ENCODE measurements around the gene ZNF10.

Gene ZNF10

DNA sequence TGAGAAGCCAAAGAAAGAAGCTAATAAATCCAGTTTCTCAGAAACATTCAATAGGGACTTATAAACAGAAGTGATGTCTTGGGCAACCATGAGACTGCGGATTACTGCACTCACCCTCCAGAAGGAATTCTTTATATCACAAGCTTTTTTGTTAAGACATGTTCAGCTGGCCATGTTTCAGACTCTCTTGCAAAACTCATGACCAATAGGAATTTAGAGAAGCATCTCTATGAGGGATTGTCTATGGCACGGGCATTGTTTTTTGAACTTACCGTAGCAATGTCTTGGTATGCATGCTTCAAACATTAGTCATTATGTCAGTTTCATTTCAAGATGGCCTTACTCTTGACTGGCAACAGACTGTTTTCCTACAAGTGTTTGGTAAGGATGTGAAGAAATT lies 35.3 kb downstream of the ZNF10 start:
- Mint-ChIP-seq H3K4me1 (ENCODE audit: low read depth) (no peaks in the 10 kb centered on the region), H3K27ac (no peak overlapping the region), H3K27me3 (no peaks in the 10 kb centered on the region), H3K9me3 (peaks cover 46% of the 10 kb centered on the region), H3K36me3 (ENCODE audit: low read depth) (peaks cover 17% of the 10 kb centered on the region), H3K4me3 (no peak overlapping the region)

DNA sequence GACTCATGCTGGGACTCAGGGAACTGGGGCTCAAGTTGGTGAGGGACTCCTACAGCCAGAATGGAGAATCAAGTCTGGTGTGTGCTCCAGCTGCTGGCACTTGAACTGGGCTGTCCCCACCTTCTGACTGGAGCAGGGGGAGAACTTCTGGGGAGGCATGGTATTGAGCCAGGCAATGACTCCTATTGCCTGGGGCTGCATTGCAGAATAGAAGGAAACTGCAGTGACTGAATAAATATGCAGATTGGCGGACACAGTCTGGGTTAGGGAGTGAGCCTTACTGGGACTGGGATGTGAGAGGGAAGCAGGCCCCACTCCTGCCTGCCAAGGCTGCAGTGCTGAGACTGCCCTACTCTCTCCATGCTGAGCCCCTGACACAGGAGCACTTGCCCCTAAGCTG lies 42.1 kb downstream of the ZNF10 start:
- Mint-ChIP-seq H3K27me3 (no peaks in the 10 kb centered on the region), H3K9me3 (peaks cover 52% of the 10 kb centered on the region), H3K4me3 (no peak overlapping the region), H3K4me1 (ENCODE audit: low read depth) (no peaks in the 10 kb centered on the region), H3K36me3 (ENCODE audit: low read depth) (peaks cover 15% of the 10 kb centered on the region), H3K27ac (no peak overlapping the region)

DNA sequence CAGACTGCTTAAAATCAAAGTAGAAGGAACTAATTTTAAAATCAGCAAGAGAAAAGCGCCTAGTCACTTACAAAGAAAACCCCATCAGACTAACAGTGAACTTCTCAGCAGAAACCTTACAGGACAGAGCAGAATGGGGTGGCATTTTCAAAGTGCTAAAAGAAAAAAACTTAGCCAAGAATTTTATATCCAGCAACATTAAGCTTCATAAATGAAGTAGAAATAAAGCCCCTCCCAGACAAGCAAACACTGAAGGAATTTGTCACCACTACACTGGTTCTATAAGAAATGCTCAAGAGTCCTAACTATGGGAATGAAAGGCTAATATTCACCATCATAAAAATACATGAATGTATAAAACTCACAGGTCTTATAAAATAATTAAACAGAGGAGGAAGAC lies 44.5 kb downstream of the ZNF10 start:
- no peaks in the 10 kb centered on the region for H3K4me1 Mint-ChIP-seq (ENCODE audit: low read depth)
- no peak overlapping the region for H3K4me3 Mint-ChIP-seq
- no peaks in the 10 kb centered on the region for H3K27me3 Mint-ChIP-seq
- H3K36me3 Mint-ChIP-seq (ENCODE audit: low read depth), result peaks cover 19% of the 10 kb centered on the region
- peaks cover 47% of the 10 kb centered on the region for H3K9me3 Mint-ChIP-seq
- no peak overlapping the region for H3K27ac Mint-ChIP-seq

DNA sequence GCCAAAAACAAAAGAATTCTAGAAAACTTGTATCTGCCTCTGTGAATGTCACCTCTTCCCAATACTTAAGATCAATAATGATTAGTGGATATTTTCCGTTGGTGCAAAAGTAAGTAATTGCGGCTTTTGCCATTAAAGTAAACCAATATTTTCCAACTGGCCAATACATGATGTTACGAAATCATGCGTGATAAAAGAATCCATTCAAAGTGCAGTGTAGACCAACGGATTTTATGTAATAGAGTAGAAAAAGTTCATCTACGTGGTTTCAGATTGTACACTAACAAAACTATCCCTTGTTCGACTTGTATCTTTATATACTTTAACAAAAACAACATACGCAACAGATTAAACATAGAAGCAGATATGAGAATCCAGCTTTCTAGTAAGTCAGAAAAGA lies 50.2 kb downstream of the ZNF10 start:
- Mint-ChIP-seq H3K9me3 (peaks cover 59% of the 10 kb centered on the region), H3K27me3 (no peaks in the 10 kb centered on the region), H3K36me3 (ENCODE audit: low read depth) (peaks cover 57% of the 10 kb centered on the region), H3K27ac (no peak overlapping the region), H3K4me3 (peak overlapping the region; percentile 40), H3K4me1 (ENCODE audit: low read depth) (peaks cover 19% of the 10 kb centered on the region)

DNA sequence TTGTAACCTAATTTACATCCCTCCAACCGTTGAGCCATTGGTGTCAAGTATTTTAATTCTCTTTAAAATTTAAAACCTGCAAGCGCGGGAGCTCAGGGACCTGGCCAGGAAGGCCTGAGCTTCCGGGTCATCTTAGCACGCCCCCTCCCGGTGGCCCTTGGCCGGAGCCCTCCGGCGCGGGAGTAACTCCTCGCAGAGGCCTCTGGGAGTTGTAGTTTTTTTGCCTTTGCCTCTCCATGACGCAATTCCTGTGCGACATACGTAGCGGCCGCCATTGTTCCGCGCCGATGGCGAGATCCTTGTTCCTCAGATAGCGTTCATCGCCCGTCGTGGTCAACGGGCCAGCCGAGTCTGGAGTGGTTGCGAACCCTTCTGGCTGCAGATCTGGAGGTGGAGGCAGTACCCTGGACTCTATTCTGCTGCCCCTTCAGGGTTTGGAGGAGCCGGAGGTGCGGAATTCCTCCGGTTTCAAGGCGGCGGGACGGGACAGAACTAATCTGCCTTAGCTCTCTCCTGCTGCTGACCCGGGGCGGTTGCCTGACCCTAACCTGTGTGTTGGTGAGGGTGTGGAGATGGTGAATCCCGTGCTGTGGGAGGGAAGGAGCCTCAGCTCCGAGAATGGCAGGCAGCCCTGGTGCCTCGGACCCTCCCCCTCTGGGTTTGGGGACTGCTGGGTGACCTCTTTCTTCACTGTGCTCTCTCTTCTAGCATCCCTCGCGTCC lies 51.0 kb downstream of the ZNF10 start, which contains the start of gene ZNF268:
Gene ZNF268, plus strand, starts transcription at position 258 of the 722 bp plus-strand sequence. CDS start 503 bp downstream, outside the sequence.
- Mint-ChIP-seq H3K27me3 (no peaks in the 10 kb centered on the region), H3K4me1 (ENCODE audit: low read depth) (peaks cover 22% of the 10 kb centered on the region), H3K4me3 (peak within 1 kb of the TSS; percentile 94), H3K9me3 (peaks cover 53% of the 10 kb centered on the region), H3K27ac (peak within 1 kb of the TSS; percentile 94), H3K36me3 (ENCODE audit: low read depth) (peaks cover 64% of the 10 kb centered on the region)

DNA sequence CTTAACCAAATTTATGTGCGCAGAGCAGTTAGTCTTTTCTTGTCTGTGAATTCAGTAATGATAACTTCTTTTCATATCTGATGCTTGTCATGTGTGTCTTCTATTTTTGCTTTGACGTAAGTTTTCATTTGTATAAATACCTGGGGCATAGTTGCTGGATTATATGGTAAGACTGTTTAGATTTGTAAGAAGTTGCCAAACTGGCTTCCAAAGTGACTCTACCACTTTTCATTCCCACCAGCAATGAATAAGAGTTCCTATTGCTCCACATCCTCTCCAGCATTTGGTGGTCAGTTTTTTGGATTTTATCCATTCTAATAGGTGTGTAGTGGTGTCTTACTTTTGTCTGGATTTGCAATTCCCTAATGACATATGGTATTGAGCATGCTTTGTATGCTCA lies 59.7 kb downstream of the ZNF10 start:
- H3K27me3 Mint-ChIP-seq, result no peaks in the 10 kb centered on the region
- H3K4me1 Mint-ChIP-seq (ENCODE audit: low read depth), result peaks cover 6% of the 10 kb centered on the region
- peaks cover 69% of the 10 kb centered on the region for H3K9me3 Mint-ChIP-seq
- no peak overlapping the region for H3K4me3 Mint-ChIP-seq
- H3K27ac Mint-ChIP-seq, result no peak overlapping the region
- H3K36me3 Mint-ChIP-seq (ENCODE audit: low read depth), result peaks cover 100% of the 10 kb centered on the region

DNA sequence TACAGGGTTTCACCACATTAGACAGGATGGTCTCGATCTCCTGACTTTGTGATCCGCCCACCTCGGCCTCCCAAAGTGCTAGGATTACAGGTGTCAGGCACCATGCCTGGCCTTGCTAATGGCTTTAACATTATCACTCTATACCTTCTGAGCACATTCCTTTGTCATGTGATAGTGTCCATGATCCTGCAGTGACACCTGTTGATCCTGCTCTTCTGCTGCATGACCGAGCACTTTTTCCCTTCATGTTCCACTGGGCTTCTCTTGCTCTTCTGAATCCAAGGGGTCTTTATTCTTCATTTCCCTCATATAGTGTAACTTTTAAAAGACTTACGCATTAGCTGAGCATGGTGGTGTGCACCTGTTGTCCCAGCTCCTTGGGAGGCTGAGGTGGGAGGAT lies 62.4 kb downstream of the ZNF10 start:
- Mint-ChIP-seq H3K27me3 (no peaks in the 10 kb centered on the region), H3K36me3 (ENCODE audit: low read depth) (peaks cover 87% of the 10 kb centered on the region), H3K27ac (no peak overlapping the region), H3K4me1 (ENCODE audit: low read depth) (no peaks in the 10 kb centered on the region), H3K9me3 (peaks cover 60% of the 10 kb centered on the region), H3K4me3 (no peak overlapping the region)

DNA sequence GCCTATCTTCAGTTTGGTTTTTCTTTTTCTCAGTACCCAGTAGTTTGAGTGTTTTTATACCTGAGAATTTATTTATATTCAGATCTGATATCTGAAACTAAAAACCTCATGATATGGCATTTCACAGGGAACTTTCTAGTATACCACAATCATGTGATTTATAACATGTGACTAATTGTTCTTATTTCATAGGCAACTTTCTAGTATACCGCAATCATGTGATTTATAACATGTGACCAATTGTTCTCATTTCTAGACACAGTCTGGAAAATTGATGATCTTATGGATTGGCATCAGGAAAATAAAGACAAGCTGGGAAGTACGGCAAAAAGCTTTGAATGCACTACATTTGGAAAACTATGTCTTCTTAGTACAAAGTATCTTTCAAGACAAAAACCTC lies 71.5 kb downstream of the ZNF10 start:
- no peaks in the 10 kb centered on the region for H3K4me1 Mint-ChIP-seq (ENCODE audit: low read depth)
- peaks cover 67% of the 10 kb centered on the region for H3K36me3 Mint-ChIP-seq (ENCODE audit: low read depth)
- H3K9me3 Mint-ChIP-seq, result peaks cover 54% of the 10 kb centered on the region
- H3K27ac Mint-ChIP-seq, result no peak overlapping the region
- H3K27me3 Mint-ChIP-seq, result no peaks in the 10 kb centered on the region
- H3K4me3 Mint-ChIP-seq, result no peak overlapping the region

DNA sequence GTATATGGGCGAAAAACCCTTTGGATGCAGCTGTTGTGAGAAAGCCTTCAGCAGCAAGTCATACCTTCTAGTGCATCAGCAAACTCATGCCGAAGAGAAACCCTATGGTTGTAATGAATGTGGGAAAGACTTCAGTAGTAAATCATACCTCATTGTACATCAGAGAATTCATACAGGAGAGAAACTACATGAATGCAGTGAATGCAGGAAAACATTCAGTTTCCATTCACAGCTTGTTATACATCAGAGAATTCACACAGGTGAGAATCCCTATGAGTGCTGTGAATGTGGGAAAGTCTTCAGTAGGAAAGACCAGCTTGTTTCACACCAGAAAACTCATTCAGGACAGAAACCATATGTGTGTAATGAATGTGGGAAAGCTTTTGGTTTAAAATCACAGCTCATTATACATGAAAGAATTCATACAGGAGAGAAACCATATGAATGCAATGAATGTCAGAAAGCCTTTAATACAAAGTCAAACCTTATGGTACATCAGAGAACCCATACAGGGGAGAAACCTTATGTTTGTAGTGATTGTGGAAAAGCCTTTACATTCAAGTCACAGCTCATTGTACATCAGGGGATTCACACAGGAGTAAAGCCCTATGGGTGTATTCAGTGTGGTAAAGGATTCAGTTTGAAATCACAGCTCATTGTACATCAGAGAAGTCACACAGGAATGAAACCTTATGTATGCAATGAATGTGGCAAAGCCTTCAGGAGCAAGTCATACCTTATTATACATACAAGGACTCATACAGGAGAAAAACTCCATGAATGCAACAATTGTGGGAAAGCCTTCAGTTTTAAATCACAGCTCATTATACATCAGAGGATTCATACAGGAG lies 72.3 kb downstream of the ZNF10 start:
- no peaks in the 10 kb centered on the region for H3K4me1 Mint-ChIP-seq (ENCODE audit: low read depth)
- H3K27ac Mint-ChIP-seq, result no peak overlapping the region
- no peak overlapping the region for H3K4me3 Mint-ChIP-seq
- peaks cover 54% of the 10 kb centered on the region for H3K9me3 Mint-ChIP-seq
- no peaks in the 10 kb centered on the region for H3K27me3 Mint-ChIP-seq
- H3K36me3 Mint-ChIP-seq (ENCODE audit: low read depth), result peaks cover 67% of the 10 kb centered on the region

DNA sequence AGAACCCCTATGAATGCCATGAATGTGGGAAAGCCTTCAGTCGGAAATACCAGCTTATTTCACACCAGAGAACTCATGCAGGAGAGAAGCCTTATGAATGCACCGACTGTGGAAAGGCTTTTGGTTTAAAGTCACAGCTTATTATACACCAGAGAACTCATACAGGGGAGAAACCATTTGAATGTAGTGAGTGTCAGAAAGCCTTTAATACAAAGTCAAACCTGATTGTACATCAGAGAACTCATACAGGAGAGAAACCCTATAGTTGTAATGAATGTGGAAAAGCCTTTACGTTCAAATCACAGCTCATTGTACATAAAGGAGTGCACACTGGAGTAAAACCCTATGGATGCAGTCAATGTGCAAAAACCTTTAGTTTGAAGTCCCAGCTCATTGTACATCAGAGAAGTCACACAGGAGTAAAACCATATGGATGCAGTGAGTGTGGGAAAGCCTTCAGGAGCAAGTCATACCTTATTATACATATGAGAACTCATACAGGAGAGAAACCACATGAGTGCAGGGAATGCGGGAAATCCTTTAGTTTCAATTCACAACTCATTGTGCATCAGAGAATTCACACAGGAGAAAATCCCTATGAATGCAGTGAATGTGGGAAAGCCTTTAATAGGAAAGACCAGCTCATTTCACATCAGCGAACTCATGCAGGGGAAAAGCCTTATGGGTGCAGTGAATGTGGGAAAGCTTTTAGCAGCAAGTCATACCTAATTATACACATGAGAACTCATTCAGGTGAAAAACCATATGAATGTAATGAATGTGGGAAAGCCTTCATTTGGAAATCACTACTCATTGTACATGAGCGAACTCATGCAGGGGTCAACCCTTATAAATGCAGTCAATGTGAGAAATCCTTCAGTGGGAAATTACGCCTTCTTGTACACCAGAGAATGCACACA lies 73.2 kb downstream of the ZNF10 start:
- Mint-ChIP-seq H3K27ac (no peak overlapping the region), H3K4me1 (ENCODE audit: low read depth) (no peaks in the 10 kb centered on the region), H3K27me3 (no peaks in the 10 kb centered on the region), H3K4me3 (no peak overlapping the region), H3K36me3 (ENCODE audit: low read depth) (peaks cover 70% of the 10 kb centered on the region), H3K9me3 (peaks cover 57% of the 10 kb centered on the region)

DNA sequence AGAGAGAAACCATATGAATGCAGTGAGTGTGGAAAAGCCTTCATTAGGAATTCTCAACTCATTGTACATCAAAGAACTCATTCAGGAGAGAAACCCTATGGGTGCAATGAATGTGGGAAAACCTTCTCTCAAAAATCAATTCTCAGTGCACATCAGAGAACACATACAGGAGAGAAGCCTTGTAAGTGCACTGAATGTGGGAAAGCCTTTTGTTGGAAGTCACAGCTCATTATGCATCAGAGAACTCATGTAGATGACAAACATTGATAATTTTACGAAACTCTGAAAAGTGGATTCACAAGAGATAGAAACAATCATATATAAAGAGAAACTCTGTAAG lies 73.8 kb downstream of the ZNF10 start:
- Mint-ChIP-seq H3K9me3 (peaks cover 58% of the 10 kb centered on the region), H3K27ac (no peak overlapping the region), H3K36me3 (ENCODE audit: low read depth) (peaks cover 72% of the 10 kb centered on the region), H3K4me1 (ENCODE audit: low read depth) (no peaks in the 10 kb centered on the region), H3K27me3 (no peaks in the 10 kb centered on the region), H3K4me3 (no peak overlapping the region)

DNA sequence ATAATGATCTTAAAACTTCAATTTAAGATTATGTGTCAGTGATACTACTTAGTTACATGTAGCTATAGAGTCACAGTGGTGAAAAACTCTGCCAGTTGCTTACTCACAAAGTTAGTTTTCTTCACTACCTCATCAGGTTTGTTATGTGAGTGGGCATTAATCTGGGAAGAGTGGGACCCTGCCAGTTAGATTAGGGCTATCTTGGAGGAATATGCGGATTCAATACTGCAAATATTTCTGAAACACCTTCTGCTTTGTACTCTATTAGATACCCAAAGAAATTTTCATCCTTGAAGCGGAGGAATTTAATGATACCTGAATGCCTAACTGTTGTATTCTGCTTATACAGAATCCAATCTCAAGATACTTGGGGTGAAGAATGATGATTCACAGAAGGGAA lies 76.0 kb downstream of the ZNF10 start:
- no peaks in the 10 kb centered on the region for H3K4me1 Mint-ChIP-seq (ENCODE audit: low read depth)
- no peak overlapping the region for H3K27ac Mint-ChIP-seq
- peaks cover 46% of the 10 kb centered on the region for H3K9me3 Mint-ChIP-seq
- peaks cover 62% of the 10 kb centered on the region for H3K36me3 Mint-ChIP-seq (ENCODE audit: low read depth)
- no peaks in the 10 kb centered on the region for H3K27me3 Mint-ChIP-seq
- H3K4me3 Mint-ChIP-seq, result no peak overlapping the region

All from stimulated activated naive CD8-positive, alpha-beta T cell treated with anti-CD3 and anti-CD28 coated beads, Interleukin-15, Interleukin-2, amounts not matched to agents 100 ng/mL and 50 ng/mL, for 24 hours (primary cell).